Measurements from ENCODE around the gene CASP10.

DNA sequence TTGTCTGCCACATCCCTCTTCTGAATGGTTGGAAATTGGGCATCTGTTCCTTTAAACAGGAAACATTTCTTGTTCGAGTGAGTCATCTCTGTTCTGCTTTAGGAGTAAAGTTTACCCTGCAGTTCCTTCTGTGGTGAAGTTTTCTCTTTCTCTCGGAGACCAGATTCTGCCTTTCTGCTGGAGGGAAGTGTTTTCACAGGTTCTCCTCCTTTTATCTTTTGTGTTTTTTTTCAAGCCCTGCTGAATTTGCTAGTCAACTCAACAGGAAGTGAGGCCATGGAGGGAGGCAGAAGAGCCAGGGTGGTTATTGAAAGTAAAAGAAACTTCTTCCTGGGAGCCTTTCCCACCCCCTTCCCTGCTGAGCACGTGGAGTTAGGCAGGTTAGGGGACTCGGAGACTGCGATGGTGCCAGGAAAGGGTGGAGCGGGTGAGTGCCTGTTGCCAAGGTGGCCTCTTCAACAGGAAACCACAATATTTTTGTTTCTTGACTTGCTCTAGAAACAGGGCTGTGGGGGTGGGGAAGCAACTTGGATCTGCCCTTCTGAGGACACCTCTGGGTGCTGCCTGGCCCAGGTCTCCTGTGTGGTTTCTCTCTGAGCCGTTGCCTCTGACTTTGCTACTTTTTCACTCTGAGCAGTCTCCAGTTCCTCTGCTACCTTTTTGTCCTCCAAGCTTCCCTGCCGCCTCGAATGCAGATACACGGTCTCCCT is 75.2 kb downstream of the CASP10 start:
- TF ChIP-seq, protein P1, sequence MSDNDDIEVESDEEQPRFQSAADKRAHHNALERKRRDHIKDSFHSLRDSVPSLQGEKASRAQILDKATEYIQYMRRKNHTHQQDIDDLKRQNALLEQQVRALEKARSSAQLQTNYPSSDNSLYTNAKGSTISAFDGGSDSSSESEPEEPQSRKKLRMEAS (CRISPR knock-in tag; IDR thresholded peaks at IDR 0.05): peak; percentile 52; the same call in 1 of the 2 replicates
- TF ChIP-seq SPI1 (IDR thresholded peaks at IDR 0.05; ENCODE audit: borderline replicate concordance, low read depth, low read length) (0 out of 2 replicates have a peak, but pooled peaks have one; percentile 17), MTA2 (IDR thresholded peaks at IDR 0.05; ENCODE audit: low read depth) (no peak), GABPA (tag; conservative IDR thresholded peaks at IDR 0.05; ENCODE audit: low read depth) (peak; percentile 67; the same call in 1 of the 2 replicates), ELF1 (tag; IDR thresholded peaks at IDR 0.05) (no peak), NFIX (CRISPR knock-in tag; IDR thresholded peaks at IDR 0.05; ENCODE audit: low read depth) (no peak), SREBF2 (CRISPR knock-in tag; IDR thresholded peaks at IDR 0.05) (no peak), ARID2 (IDR thresholded peaks at IDR 0.05) (no peak)
- TF ChIP-seq, protein P2, sequence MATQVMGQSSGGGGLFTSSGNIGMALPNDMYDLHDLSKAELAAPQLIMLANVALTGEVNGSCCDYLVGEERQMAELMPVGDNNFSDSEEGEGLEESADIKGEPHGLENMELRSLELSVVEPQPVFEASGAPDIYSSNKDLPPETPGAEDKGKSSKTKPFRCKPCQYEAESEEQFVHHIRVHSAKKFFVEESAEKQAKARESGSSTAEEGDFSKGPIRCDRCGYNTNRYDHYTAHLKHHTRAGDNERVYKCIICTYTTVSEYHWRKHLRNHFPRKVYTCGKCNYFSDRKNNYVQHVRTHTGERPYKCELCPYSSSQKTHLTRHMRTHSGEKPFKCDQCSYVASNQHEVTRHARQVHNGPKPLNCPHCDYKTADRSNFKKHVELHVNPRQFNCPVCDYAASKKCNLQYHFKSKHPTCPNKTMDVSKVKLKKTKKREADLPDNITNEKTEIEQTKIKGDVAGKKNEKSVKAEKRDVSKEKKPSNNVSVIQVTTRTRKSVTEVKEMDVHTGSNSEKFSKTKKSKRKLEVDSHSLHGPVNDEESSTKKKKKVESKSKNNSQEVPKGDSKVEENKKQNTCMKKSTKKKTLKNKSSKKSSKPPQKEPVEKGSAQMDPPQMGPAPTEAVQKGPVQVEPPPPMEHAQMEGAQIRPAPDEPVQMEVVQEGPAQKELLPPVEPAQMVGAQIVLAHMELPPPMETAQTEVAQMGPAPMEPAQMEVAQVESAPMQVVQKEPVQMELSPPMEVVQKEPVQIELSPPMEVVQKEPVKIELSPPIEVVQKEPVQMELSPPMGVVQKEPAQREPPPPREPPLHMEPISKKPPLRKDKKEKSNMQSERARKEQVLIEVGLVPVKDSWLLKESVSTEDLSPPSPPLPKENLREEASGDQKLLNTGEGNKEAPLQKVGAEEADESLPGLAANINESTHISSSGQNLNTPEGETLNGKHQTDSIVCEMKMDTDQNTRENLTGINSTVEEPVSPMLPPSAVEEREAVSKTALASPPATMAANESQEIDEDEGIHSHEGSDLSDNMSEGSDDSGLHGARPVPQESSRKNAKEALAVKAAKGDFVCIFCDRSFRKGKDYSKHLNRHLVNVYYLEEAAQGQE (IDR thresholded peaks at IDR 0.05; ENCODE audit: borderline replicate concordance): no peak
- TF ChIP-seq, protein P2 (CRISPR knock-in tag; IDR thresholded peaks at IDR 0.05; ENCODE audit: low read depth): no peak
- TF ChIP-seq, protein P3, sequence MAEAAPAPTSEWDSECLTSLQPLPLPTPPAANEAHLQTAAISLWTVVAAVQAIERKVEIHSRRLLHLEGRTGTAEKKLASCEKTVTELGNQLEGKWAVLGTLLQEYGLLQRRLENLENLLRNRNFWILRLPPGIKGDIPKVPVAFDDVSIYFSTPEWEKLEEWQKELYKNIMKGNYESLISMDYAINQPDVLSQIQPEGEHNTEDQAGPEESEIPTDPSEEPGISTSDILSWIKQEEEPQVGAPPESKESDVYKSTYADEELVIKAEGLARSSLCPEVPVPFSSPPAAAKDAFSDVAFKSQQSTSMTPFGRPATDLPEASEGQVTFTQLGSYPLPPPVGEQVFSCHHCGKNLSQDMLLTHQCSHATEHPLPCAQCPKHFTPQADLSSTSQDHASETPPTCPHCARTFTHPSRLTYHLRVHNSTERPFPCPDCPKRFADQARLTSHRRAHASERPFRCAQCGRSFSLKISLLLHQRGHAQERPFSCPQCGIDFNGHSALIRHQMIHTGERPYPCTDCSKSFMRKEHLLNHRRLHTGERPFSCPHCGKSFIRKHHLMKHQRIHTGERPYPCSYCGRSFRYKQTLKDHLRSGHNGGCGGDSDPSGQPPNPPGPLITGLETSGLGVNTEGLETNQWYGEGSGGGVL (CRISPR knock-in tag; IDR thresholded peaks at IDR 0.05): no peak

Data from K562 (cell line).